ENCODE results near the gene NRROS. TPM values are rescaled to one million over a fixed set of nuclear protein-coding genes. Genes with fewer than 3 reads are reported as not detected.
A peak's percentile ranks its signal among the peaks of the same experiment; 100 is the strongest.

Gene NRROS
- total and polyA plus RNA-seq, 10 of the 15 experiments (the other 5 are each of a cell fraction or from before 2014, with no cell fraction given): 0.35 to 42.2 (median 12.6) TPM

- TF ChIP-seq NFXL1 (IDR thresholded peaks at IDR 0.05; ENCODE audit: borderline replicate concordance) (no peak), TAF1 (IDR thresholded peaks at IDR 0.05; ENCODE audit: borderline replicate concordance, low read depth, low read length) (no peak), MTA2 (IDR thresholded peaks at IDR 0.05; ENCODE audit: low read depth) (peak; percentile 37; the same call in 1 of the 2 replicates), HSF1 (IDR thresholded peaks at IDR 0.05; ENCODE audit: low read depth, low read length) (no peak), KLF5 (IDR thresholded peaks at IDR 0.05; ENCODE audit: partially characterized antibody) (no peak), TCF3 (IDR thresholded peaks at IDR 0.05; ENCODE audit: borderline replicate concordance, insufficient read depth, low read depth, low read length) (no peak), ZNF24 (IDR thresholded peaks at IDR 0.05) (no peak), RFX5 (IDR thresholded peaks at IDR 0.05; ENCODE audit: low read depth, low read length) (no peak), NR2F1 (conservative IDR thresholded peaks at IDR 0.05) (peak; percentile 98), TBL1XR1 (IDR thresholded peaks at IDR 0.05; ENCODE audit: low read depth, low read length) (peak; percentile 67; the same call in 1 of the 2 replicates), MAX (IDR thresholded peaks at IDR 0.05; ENCODE audit: low read depth, low read length) (no peak), E2F8 (IDR thresholded peaks at IDR 0.05; ENCODE audit: low read depth, partially characterized antibody) (no peak), MTA3 (IDR thresholded peaks at IDR 0.05; ENCODE audit: borderline replicate concordance, low read length) (no peak), IRF3 (IDR thresholded peaks at IDR 0.05) (no peak), TCF12 (IDR thresholded peaks at IDR 0.05; ENCODE audit: low read depth, low read length) (peak; percentile 51; the same call in 1 of the 2 replicates), EZH2 (IDR thresholded peaks at IDR 0.05; ENCODE audit: borderline replicate concordance, control insufficient read depth, low read depth, low read length) (no peak), KAT2A (conservative IDR thresholded peaks at IDR 0.05; ENCODE audit: control insufficient read depth, low read depth, low read length) (no peak), BRCA1 (IDR thresholded peaks at IDR 0.05; ENCODE audit: low read depth, low read length) (no peak), ZNF687 (IDR thresholded peaks at IDR 0.05) (0 out of 2 replicates have a peak, but pooled peaks have one; percentile 22), CBX5 (IDR thresholded peaks at IDR 0.05; ENCODE audit: low read depth) (peak; percentile 33; the same call in 1 of the 2 replicates), RELA (IDR thresholded peaks at IDR 0.05; ENCODE audit: borderline replicate concordance, partially characterized antibody) (no peak), ZBED1 (IDR thresholded peaks at IDR 0.05; ENCODE audit: borderline replicate concordance) (peak; percentile 84; the same call in 1 of the 2 replicates), SREBF2 (IDR thresholded peaks at IDR 0.05; ENCODE audit: low read length) (no peak)
Observed at GRCh38 chr3:196620161-196620604, 19.3 kb upstream of the NRROS start (continued).

Measured in GM12878 (cell line).